Glutamatergic neuron (in vitro differentiated cells): ENCODE measurements around the gene MEIOC. TPM values are rescaled to one million over a fixed set of nuclear protein-coding genes. Genes with fewer than 3 reads are reported as not detected.
A peak's percentile ranks its signal among the peaks of the same experiment; 100 is the strongest.

Experiments
- DNase-seq: peaks from one replicate; pipeline ENCODE4 v3.0.0; 2022
- H3K27ac Mint-ChIP-seq: one replicate; pipeline ENCODE4 v1.8.0; 2020; ENCODE audit warnings: mild to moderate bottlenecking, mixed read lengths, inconsistent platforms; ENCODE audit not compliant: unreplicated experiment
- H3K27me3 Mint-ChIP-seq: one replicate; pipeline ENCODE4 v1.8.0; 2020; ENCODE audit warnings: mild to moderate bottlenecking, moderate library complexity, mixed read lengths, inconsistent platforms; ENCODE audit not compliant: unreplicated experiment
- H3K36me3 Mint-ChIP-seq: one replicate; pipeline ENCODE4 v1.8.0; 2020; ENCODE audit warnings: mild to moderate bottlenecking, mixed read lengths, inconsistent platforms; ENCODE audit not compliant: unreplicated experiment
- H3K4me1 Mint-ChIP-seq: one replicate; pipeline ENCODE4 v1.8.0; 2020; ENCODE audit warnings: mild to moderate bottlenecking, low read depth, mixed read lengths, inconsistent platforms; ENCODE audit not compliant: unreplicated experiment
- H3K4me3 Mint-ChIP-seq: one replicate; pipeline ENCODE4 v1.8.0; 2020; ENCODE audit warnings: mild to moderate bottlenecking, mixed read lengths, inconsistent platforms; ENCODE audit not compliant: unreplicated experiment
- H3K9me3 Mint-ChIP-seq: one replicate; pipeline ENCODE4 v1.8.0; 2020; ENCODE audit warnings: mild to moderate bottlenecking, moderate library complexity, mixed read lengths, inconsistent platforms; ENCODE audit not compliant: unreplicated experiment
- total RNA-seq: library from RNA; stranded (reverse); fragmentation: NEBNext Ultra II Directional; extraction: Animal tissue kit (Norgen Biotek cat#: 25700); gene quantifications from one replicate; pipeline ENCODE4 v1.2.1, GENCODE V29; 2021; ENCODE audit not compliant: unreplicated experiment
- TF ChIP-seq, protein P1 (sequence below): fragments of 200-600 bp; sonication (generic); IDR thresholded peaks from one replicate; pipeline ENCODE4 v1.5.0; 2021; ENCODE audit not compliant: partially characterized antibody, unreplicated experiment

Gene MEIOC
- total RNA-seq, 1 donor from 2014 or later: not detected

DNA sequence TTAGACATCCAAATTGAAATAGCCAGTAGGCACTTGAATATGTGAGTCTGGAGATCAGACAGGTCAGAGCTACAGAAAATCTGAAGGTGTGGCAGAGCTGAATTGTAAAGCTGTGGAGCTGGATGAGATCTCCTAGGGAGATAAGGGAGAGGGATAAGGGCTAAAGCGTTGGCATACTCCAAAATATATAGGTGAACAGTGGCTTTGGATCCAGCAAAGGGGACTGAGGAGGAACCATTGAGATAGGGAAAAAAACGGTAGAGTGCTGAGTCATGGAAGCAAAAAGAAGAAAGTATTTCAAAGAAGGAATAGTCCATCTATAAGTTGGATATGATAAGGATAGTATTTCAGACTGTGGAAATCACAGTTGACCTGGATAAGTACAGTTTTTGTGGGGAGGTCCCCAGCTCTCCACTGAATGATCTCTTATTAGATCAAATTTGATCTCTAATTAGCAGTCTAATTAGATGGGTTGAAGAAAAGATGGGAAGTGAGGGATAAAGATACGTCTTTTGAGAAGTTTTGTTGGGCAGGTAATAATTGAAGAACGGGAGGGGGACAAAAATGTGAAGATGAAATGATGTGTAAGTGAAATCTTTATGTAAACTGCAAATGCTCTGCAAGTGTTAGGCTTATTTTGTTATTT lies 51.6 kb downstream of the MEIOC start:
- no peaks in the 10 kb centered on the region for H3K36me3 Mint-ChIP-seq
- no peaks in the 10 kb centered on the region for H3K27me3 Mint-ChIP-seq
- DNase-seq: no peak
- TF ChIP-seq, protein P1, sequence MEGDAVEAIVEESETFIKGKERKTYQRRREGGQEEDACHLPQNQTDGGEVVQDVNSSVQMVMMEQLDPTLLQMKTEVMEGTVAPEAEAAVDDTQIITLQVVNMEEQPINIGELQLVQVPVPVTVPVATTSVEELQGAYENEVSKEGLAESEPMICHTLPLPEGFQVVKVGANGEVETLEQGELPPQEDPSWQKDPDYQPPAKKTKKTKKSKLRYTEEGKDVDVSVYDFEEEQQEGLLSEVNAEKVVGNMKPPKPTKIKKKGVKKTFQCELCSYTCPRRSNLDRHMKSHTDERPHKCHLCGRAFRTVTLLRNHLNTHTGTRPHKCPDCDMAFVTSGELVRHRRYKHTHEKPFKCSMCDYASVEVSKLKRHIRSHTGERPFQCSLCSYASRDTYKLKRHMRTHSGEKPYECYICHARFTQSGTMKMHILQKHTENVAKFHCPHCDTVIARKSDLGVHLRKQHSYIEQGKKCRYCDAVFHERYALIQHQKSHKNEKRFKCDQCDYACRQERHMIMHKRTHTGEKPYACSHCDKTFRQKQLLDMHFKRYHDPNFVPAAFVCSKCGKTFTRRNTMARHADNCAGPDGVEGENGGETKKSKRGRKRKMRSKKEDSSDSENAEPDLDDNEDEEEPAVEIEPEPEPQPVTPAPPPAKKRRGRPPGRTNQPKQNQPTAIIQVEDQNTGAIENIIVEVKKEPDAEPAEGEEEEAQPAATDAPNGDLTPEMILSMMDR: no peak
- H3K9me3 Mint-ChIP-seq: no peaks in the 10 kb centered on the region
- no peak overlapping the region for H3K27ac Mint-ChIP-seq
- H3K4me3 Mint-ChIP-seq: no peak overlapping the region
- H3K4me1 Mint-ChIP-seq: no peaks in the 10 kb centered on the region

DNA sequence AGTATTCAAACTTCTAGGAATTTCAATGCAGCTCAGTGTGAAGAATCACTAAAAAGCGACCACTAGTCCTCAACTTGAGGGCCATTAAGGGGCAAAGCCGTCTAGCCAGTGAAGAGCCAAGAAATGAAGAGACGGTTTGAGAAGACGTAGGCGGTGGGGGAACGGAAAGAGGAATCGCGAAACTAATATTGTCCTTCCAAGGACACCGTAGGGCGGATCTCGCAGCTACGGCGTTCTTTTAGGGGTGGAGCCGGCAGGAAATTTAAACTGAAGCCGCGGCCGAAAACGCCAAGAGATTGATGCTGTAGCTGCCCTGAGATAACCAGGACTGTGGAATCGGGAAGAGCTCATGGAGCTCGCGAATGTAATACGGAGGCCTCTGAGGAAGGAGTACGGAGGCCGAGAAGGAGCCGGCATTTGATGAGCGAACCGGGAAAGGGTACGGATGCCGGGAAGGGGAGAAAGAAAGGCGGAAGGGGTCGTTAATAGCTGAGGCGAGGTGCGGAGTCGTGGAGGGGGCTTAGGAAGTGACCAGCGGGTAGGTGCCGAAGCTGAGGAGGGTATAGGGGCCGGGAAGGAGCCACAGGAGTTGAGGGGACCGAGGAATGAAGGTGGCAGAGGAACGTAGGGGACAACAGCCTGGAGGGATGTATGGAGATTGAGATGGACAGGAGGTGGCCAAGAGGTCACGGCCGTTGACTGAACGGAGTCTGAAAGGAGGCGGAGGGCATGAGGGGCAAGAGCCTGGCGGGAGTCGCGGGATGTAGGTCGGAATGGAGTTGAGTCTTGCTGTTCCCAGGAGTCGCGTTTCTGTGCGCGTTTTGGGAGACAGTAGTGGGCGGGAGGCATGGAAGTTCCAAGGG lies 52.4 kb downstream of the MEIOC start, which contains the start of gene DBF4B:
Gene DBF4B, plus strand, starts transcription at position 265 of the 863 bp plus-strand sequence. Its CDS starts 156 bp downstream, at position 421.
- H3K4me1 Mint-ChIP-seq: no peaks in the 10 kb centered on the region
- TF ChIP-seq, protein P1: no peak

DNA sequence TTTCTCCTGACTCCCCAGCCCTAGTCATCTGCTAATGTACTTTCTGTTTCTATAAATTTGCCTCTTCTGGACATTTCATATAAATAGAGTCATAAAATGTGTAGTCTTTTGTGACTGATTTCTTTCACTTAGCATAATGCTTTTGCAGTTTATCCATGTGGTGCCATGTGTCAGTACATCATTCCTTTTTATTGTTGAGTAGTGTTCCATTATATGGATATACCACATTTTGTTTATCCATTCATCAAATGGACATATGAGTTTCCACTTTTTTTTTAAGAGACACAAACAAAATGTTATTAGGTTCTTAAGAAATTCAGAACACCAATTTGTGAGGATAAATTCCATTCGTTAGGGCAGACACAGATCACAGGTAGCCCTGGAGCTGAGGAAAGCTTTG lies 63.2 kb downstream of the MEIOC start:
- peaks cover 3% of the 10 kb centered on the region for H3K36me3 Mint-ChIP-seq
- H3K27ac Mint-ChIP-seq: no peak overlapping the region
- H3K4me3 Mint-ChIP-seq: no peak overlapping the region
- TF ChIP-seq, protein P1: no peak
- no peaks in the 10 kb centered on the region for H3K9me3 Mint-ChIP-seq
- H3K27me3 Mint-ChIP-seq: no peaks in the 10 kb centered on the region
- H3K4me1 Mint-ChIP-seq: no peaks in the 10 kb centered on the region
- no peak for DNase-seq

More for the DNA sequence above, 52.4 kb downstream of the MEIOC start, which contains the start of gene DBF4B:
- no peak within 1 kb of the TSS for H3K4me3 Mint-ChIP-seq
- no peaks in the 10 kb centered on the region for H3K27me3 Mint-ChIP-seq
- DNase-seq: peak; percentile 80
- no peaks in the 10 kb centered on the region for H3K36me3 Mint-ChIP-seq
- no peak within 1 kb of the TSS for H3K27ac Mint-ChIP-seq
- no peaks in the 10 kb centered on the region for H3K9me3 Mint-ChIP-seq

DNA sequence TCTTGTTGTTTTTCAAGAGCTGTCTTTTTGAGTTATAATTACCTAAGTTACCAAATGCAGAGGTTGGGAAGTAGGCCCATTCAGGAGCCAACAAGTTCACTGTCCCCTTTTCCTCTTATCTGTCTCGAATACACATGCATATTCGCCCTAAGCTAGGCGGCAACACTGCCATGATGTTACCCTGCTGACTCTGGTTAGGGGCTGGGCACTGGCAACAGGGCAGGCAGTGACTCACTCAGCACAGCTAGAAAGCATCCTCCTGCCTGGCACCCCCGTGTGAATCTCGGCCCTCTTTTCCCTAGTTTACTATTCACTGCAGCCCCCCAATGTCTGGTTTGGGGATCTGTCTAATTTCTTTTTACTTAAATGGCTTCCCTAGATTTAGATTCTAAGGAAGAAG lies 66.0 kb downstream of the MEIOC start:
- Mint-ChIP-seq H3K27ac (no peak overlapping the region), H3K4me1 (no peaks in the 10 kb centered on the region), H3K4me3 (no peak overlapping the region), H3K27me3 (no peaks in the 10 kb centered on the region), H3K36me3 (peaks cover 3% of the 10 kb centered on the region), H3K9me3 (peaks cover 4% of the 10 kb centered on the region)
- DNase-seq: no peak
- TF ChIP-seq, protein P1: no peak

Other genes with a start within 250 kb of the MEIOC start
- gene GPATCH8, start 153.1 kb upstream of the MEIOC start, total RNA-seq: 62.6 TPM
- 1.3 TPM for gene FZD2, start 99.0 kb upstream of the MEIOC start, total RNA-seq
- gene CCDC43, start 33.3 kb downstream of the MEIOC start, total RNA-seq: 22.9 TPM
- 15.5 TPM for gene DBF4B, start 52.2 kb downstream of the MEIOC start, total RNA-seq
- 396 TPM for gene ADAM11, start 102.5 kb downstream of the MEIOC start, total RNA-seq
- 60.9 TPM for gene GJC1, start 173.8 kb downstream of the MEIOC start, total RNA-seq
- gene HIGD1B, start 191.4 kb downstream of the MEIOC start, total RNA-seq: 1.1 TPM
- gene EFTUD2, start 243.0 kb downstream of the MEIOC start, total RNA-seq: 102 TPM